Smooth muscle cell (in vitro differentiated cells): ENCODE results near the gene NTSR1. TPM values are rescaled to one million over a fixed set of nuclear protein-coding genes. Genes with fewer than 3 reads are reported as not detected.
"Not testable (repeated sequence)": the region's sequence is repeated elsewhere in the genome, so short reads cannot be mapped to it uniquely, and the experiment has no call there.

Source experiments
- DNase-seq: peaks from one replicate; lab custom pipeline; 2025; ENCODE audit not compliant: unreplicated experiment; lab: John Stamatoyannopoulos, UW
- H2AFZ ChIP-seq: fragments of 200-600 bp; sonication (generic); 2 replicates; pipeline ENCODE4 v1.6.0; 2016; ENCODE audit warnings: antibody characterized with exemption, low read depth, mild to moderate bottlenecking
- H3F3A ChIP-seq: fragments of 200-600 bp; sonication (generic); 2 replicates; pipeline ENCODE4 v1.6.0; 2017; ENCODE audit warnings: antibody characterized with exemption, low read depth
- H3K27ac ChIP-seq: fragments of 200-600 bp; sonication (generic); 2 replicates; pipeline ENCODE4 v1.5.1; 2016; ENCODE audit warnings: low read depth, mild to moderate bottlenecking
- H3K27me3 ChIP-seq: fragments of 200-600 bp; sonication (generic); 2 replicates; pipeline ENCODE4 v1.6.1; 2016; ENCODE audit warnings: low read depth, mild to moderate bottlenecking
- H3K36me3 ChIP-seq: fragments of 200-600 bp; sonication (generic); 2 replicates; pipeline ENCODE4 v1.5.1; 2016; ENCODE audit warnings: low read depth
- H3K4me1 ChIP-seq: fragments of 200-600 bp; sonication (generic); 2 replicates; pipeline ENCODE4 v1.5.1; 2016; ENCODE audit warnings: low read depth
- H3K4me2 ChIP-seq: fragments of 200-600 bp; sonication (generic); 2 replicates; pipeline ENCODE4 v1.6.0; 2016; ENCODE audit warnings: mild to moderate bottlenecking
- H3K4me3 ChIP-seq: fragments of 200-600 bp; sonication (generic); 2 replicates; pipeline ENCODE4 v1.5.1; 2016; ENCODE audit warnings: mild to moderate bottlenecking
- H3K79me2 ChIP-seq: fragments of 200-600 bp; sonication (generic); 2 replicates; pipeline ENCODE4 v1.6.0; 2016; ENCODE audit warnings: low read depth, mild to moderate bottlenecking
- H3K9ac ChIP-seq: fragments of 200-600 bp; sonication (generic); 2 replicates; pipeline ENCODE4 v1.6.0; 2016; ENCODE audit warnings: low read depth
- H3K9me3 ChIP-seq: fragments of 200-600 bp; sonication (generic); replicated peaks from 2 replicates; pipeline ENCODE4 v1.5.1; 2016; ENCODE audit warnings: low read depth
- H4K20me1 ChIP-seq: fragments of 200-600 bp; sonication (generic); 2 replicates; pipeline ENCODE4 v1.6.0; 2016; ENCODE audit warnings: low read depth
- WGBS: methylation state at CpG from one replicate; pipeline ENCODE4 v1.1.7; 2016; ENCODE audit warnings: low lambda C conversion rate; 5-methylcytosine and 5-hydroxymethylcytosine counted together
- polyA plus RNA-seq: library from polyadenylated mRNA; unstranded; fragments of >200 nt; fragmentation: Nextera tagmentation; extraction: Ambion mirVana; gene quantifications from 2 replicates; pipeline ENCODE4 v1.2.1, GENCODE V29; 2016
- total RNA-seq: library from RNA; depleted of rRNA; stranded (reverse); fragments of >200 nt; gene quantifications from 2 replicates; pipeline ENCODE4 v1.2.3, GENCODE V29; 2014
- TF ChIP-seq, protein P1 (sequence below): fragments of 200-600 bp; sonication (generic); IDR thresholded peaks from 2 replicates; pipeline ENCODE4 v1.5.1; 2017; ENCODE audit warnings: borderline replicate concordance, mild to moderate bottlenecking, antibody characterized with exemption; ENCODE audit not compliant: insufficient read depth, poor library complexity, severe bottlenecking

Gene NTSR1
- total and polyA plus RNA-seq, 2 experiments from 2014 or later: 0.09 TPM; not detected in 1

DNA sequence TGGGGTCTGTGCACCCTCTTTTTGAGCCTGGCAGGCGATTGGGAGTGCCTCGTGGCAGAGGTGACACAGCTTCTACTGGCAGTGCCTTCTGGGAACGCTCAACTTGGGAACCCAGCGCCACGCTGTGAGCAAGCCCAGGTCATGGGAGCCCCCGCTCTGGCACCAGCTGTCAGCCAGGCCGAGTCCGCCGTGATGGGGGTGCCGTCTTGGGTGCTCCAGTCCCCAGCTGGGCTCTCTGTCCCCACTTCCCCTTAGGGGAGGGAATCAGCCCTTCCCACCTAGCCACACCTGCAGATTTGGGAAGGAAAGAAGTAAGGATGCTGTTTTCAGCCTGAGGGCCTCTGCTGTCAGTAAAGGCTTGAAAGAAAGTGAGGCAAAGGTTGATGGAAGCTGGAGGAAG lies 31.0 kb upstream of the NTSR1 start:
- no peaks in the 10 kb centered on the region for H4K20me1 ChIP-seq
- TF ChIP-seq, protein P1, sequence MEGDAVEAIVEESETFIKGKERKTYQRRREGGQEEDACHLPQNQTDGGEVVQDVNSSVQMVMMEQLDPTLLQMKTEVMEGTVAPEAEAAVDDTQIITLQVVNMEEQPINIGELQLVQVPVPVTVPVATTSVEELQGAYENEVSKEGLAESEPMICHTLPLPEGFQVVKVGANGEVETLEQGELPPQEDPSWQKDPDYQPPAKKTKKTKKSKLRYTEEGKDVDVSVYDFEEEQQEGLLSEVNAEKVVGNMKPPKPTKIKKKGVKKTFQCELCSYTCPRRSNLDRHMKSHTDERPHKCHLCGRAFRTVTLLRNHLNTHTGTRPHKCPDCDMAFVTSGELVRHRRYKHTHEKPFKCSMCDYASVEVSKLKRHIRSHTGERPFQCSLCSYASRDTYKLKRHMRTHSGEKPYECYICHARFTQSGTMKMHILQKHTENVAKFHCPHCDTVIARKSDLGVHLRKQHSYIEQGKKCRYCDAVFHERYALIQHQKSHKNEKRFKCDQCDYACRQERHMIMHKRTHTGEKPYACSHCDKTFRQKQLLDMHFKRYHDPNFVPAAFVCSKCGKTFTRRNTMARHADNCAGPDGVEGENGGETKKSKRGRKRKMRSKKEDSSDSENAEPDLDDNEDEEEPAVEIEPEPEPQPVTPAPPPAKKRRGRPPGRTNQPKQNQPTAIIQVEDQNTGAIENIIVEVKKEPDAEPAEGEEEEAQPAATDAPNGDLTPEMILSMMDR: no peak
- H3K9ac ChIP-seq: no peak overlapping the region
- no peaks in the 10 kb centered on the region for H3K4me1 ChIP-seq
- 90% methylated on average over 10 of the region's 10 CpGs for WGBS
- DNase-seq: no peak
- H3K9me3 ChIP-seq: no peaks in the 10 kb centered on the region
- H3K4me3 ChIP-seq: no peak overlapping the region
- H2AFZ ChIP-seq: no peak overlapping the region
- H3K4me2 ChIP-seq: no peak overlapping the region
- H3K79me2 ChIP-seq: no peaks in the 10 kb centered on the region
- no peaks in the 10 kb centered on the region for H3K27me3 ChIP-seq
- H3F3A ChIP-seq: no peaks in the 10 kb centered on the region
- no peaks in the 10 kb centered on the region for H3K36me3 ChIP-seq
- H3K27ac ChIP-seq: no peak overlapping the region

DNA sequence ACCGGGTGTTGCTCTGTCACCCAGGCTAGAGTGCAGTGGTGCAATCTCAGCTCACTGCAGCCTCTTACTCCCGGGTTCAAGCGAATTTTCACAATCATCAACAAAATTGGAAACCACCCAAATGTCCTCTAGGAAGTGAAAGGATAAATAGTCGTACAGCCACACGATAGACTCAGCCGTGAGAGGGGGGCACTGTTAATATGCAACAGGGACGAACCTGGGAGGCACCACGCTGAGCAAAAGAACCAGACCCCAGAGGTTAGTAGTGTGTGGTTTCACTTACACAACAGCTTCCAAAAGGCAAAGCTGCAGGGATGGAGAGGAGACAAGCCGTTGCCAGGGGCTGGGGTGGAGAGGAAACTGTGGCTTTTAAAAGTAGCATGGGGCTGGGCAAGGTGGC lies 30.1 kb upstream of the NTSR1 start:
- H3F3A ChIP-seq: no peaks in the 10 kb centered on the region

DNA sequence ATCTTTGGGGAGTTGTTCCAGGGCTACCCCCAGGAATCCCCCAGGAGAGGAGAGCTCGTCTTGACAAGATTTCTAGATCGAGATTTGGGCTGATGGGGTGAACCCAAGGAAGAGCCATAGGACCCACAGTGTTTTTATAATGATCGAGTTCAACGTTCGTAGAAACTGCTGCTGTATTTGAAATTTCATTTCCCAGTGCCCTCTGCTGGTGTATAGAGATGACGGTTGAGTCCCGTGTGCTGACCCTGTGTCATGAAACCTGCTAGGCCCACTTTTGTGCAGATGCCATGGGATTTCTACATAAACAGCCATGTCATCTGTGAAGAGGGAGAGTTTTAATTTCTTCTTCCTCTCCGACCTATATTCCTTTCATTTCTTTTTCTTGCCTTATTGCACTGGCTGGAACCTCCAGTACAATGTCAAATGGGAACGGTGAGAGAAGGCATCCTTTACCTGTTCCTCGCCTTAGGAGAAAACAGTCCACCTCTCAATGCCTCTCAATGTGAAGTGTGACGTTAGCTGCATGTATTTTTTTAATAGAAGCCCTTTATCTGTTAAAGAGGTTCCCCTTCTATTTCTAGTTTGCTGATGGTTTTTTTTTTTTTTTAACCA lies 28.6 kb upstream of the NTSR1 start:
- Histone ChIP-seq H3K4me2 (no peak overlapping the region), H2AFZ (no peak overlapping the region), H3K9ac (no peak overlapping the region), H3K36me3 (no peaks in the 10 kb centered on the region), H3F3A (no peaks in the 10 kb centered on the region), H3K9me3 (no peaks in the 10 kb centered on the region), H4K20me1 (no peaks in the 10 kb centered on the region), H3K27ac (no peak overlapping the region), H3K4me3 (no peak overlapping the region), H3K27me3 (no peaks in the 10 kb centered on the region), H3K4me1 (no peaks in the 10 kb centered on the region), H3K79me2 (no peaks in the 10 kb centered on the region)
- no peak for DNase-seq
- TF ChIP-seq, protein P1: no peak
- WGBS: 96% methylated on average over 11 of the region's 11 CpGs

More for the DNA sequence above, 30.1 kb upstream of the NTSR1 start:
- H4K20me1 ChIP-seq: no peaks in the 10 kb centered on the region
- no peak overlapping the region for H3K4me2 ChIP-seq
- H2AFZ ChIP-seq: no peak overlapping the region
- 86% methylated on average over 9 of the region's 9 CpGs for WGBS
- no peak overlapping the region for H3K4me3 ChIP-seq
- no peaks in the 10 kb centered on the region for H3K4me1 ChIP-seq
- no peak overlapping the region for H3K27ac ChIP-seq
- no peaks in the 10 kb centered on the region for H3K27me3 ChIP-seq
- TF ChIP-seq, protein P1: no peak
- no peaks in the 10 kb centered on the region for H3K9me3 ChIP-seq
- no peaks in the 10 kb centered on the region for H3K79me2 ChIP-seq
- no peaks in the 10 kb centered on the region for H3K36me3 ChIP-seq
- H3K9ac ChIP-seq: no peak overlapping the region
- DNase-seq: no peak

DNA sequence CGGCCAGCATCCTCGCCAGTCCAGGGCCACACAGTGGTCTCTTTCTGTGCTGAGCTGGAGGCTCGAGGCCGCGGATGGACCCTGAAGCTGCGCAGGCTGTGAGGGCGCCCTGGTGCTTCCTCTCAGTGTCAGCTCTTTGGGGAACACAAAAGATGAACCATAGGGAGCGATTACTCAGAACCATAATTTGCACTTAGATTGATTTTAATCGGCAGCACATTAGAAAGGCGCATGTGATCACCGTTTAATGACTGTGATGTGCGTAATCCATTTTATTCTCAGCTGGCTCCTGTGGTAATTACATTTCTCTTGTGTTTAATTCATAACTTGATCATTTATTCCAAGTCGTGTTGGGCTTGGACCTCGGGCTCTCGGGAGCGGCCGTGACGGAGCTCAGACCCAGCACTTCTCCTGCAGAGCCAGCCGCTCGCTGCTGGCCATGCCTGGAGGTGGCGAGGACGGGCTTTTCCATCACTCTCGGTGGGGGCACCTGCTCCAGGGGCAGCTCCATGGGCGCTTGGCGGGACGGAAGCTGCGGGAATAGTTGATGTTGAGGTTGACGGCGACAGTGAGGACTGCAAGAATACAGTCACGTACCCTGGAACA lies 25.6 kb upstream of the NTSR1 start:
- Histone ChIP-seq H3K27me3 (no peaks in the 10 kb centered on the region), H4K20me1 (no peaks in the 10 kb centered on the region)

DNA sequence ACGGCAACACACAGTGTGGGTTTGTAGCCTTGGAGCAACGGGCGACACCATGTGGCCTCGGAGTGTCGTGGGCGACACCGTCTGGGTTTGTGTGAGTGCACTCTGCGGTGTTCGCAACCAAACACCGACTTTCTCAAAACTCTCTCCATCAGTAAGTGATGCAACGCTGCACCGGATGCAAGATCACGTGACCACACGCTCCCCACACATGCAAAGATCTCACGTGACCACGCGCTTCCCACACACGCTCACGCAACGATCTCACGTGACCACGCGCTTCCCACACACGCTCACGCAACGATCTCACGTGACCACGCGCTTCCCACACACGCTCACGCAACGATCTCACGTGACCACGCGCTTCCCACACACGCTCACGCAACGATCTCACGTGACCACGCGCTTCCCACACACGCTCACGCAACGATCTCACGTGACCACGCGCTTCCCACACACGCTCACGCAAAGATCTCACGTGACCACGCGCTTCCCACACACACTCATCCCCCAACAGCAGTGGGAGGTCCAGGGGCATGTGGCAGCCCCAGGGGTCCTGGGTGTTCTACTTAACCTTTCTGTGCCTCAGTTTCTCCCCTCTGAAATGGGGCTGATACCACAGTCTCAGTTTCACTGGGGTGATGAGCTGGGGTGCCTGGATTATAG lies 24.8 kb upstream of the NTSR1 start:
- not testable (repeated sequence) for H3K4me1 ChIP-seq, H3F3A ChIP-seq, H3K9me3 ChIP-seq, H3K27me3 ChIP-seq, H3K36me3 ChIP-seq, H3K4me3 ChIP-seq, H4K20me1 ChIP-seq, DNase-seq, H3K4me2 ChIP-seq, H2AFZ ChIP-seq, H3K9ac ChIP-seq, H3K79me2 ChIP-seq, H3K27ac ChIP-seq
- 94% methylated on average over 40 of the region's 52 CpGs for WGBS

More for the DNA sequence above, 25.6 kb upstream of the NTSR1 start:
- Histone ChIP-seq H3K27ac (no peak overlapping the region), H3K9ac (no peak overlapping the region), H3K4me1 (peaks cover 9% of the 10 kb centered on the region), H3K36me3 (no peaks in the 10 kb centered on the region), H2AFZ (no peak overlapping the region), H3K4me2 (no peak overlapping the region), H3K9me3 (no peaks in the 10 kb centered on the region), H3K79me2 (no peaks in the 10 kb centered on the region), H3F3A (no peaks in the 10 kb centered on the region), H3K4me3 (no peak overlapping the region)
- 83% methylated on average over 30 of the region's 30 CpGs for WGBS
- no peak for DNase-seq
- TF ChIP-seq, protein P1: no peak
